Adipocyte (in vitro differentiated cells): Measurements from ENCODE around the gene URI1.
"Not testable (repeated sequence)": the region's sequence is repeated elsewhere in the genome, so short reads cannot be mapped to it uniquely, and the experiment has no call there.

Experiments
- DNase-seq: peaks from one replicate; pipeline ENCODE4 v3.0.0-alpha.2; 2015; ENCODE audit warnings: low read depth
- H3K27me3 ChIP-seq: replicated peaks from 2 replicates; pipeline ENCODE4 v1.7.0; 2013; ENCODE audit warnings: mild to moderate bottlenecking, low read length, moderate library complexity; ENCODE audit not compliant: control insufficient read depth, insufficient read depth
- H3K36me3 ChIP-seq: 2 replicates; pipeline ENCODE4 v1.7.0; 2013; ENCODE audit warnings: low read length, mild to moderate bottlenecking, moderate library complexity; ENCODE audit not compliant: control insufficient read depth, insufficient read depth, severe bottlenecking
- H3K4me1 ChIP-seq: 2 replicates; pipeline ENCODE4 v1.7.0; 2013; ENCODE audit warnings: mild to moderate bottlenecking, low read length, moderate library complexity; ENCODE audit not compliant: control insufficient read depth, insufficient read depth
- H3K4me3 ChIP-seq: 2 replicates; pipeline ENCODE4 v1.7.0; 2013; ENCODE audit warnings: mild to moderate bottlenecking, low read length, moderate library complexity
- H3K9ac ChIP-seq: 2 replicates; pipeline ENCODE4 v1.7.0; 2013; ENCODE audit warnings: mild to moderate bottlenecking, low read length, moderate library complexity
- H3K9me3 ChIP-seq: 2 replicates; pipeline ENCODE4 v1.7.0; 2013; ENCODE audit warnings: mild to moderate bottlenecking, low read length, moderate library complexity; ENCODE audit not compliant: control insufficient read depth

Gene URI1

DNA sequence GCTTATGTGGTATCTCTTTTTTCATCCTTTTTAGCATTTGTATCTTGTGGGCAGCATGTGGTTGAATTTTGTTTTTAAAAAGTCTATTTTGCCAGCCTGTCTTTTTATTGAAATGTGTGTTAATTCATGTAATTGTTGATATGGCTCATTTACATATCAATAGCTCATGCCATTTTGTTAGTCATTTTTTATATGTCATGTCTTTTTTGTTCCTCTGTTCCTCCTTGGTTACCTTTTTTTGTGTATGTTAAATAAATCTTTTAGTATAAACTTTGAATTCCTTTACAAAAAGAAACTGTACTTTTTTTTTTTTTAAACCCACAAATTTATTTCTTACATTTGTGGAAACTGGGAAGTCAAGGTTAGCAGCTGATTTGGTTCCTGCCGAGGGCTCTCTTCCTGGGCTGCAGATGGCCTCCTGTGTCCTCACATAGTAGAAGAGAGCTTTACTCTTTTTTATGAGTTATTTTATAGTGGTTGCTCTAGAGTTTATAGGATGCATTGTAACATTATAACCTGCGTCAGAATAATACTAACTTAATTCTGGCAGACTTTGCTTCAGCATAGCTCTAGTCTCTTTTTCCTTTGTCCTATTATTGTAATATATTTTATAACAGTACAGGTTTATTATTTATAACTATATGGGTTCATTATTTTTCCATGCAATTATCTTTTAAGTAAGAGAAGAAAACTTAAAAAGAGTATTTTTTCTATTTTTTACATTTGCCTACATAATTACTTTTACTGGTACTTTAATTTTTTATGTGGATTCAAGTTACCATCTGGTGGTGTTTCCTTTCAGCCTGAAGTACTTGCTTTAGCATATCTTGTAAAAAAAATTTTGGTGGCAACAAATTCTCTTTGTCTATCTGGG, 86.3 kb downstream of the URI1 start:
- DNase-seq, result no peak
- no peak overlapping the region for H3K4me3 ChIP-seq
- no peaks in the 10 kb centered on the region for H3K27me3 ChIP-seq
- no peak overlapping the region for H3K9ac ChIP-seq
- H3K9me3 ChIP-seq, result no peaks in the 10 kb centered on the region
- H3K36me3 ChIP-seq, result peaks cover 10% of the 10 kb centered on the region
- H3K4me1 ChIP-seq, result no peaks in the 10 kb centered on the region

DNA sequence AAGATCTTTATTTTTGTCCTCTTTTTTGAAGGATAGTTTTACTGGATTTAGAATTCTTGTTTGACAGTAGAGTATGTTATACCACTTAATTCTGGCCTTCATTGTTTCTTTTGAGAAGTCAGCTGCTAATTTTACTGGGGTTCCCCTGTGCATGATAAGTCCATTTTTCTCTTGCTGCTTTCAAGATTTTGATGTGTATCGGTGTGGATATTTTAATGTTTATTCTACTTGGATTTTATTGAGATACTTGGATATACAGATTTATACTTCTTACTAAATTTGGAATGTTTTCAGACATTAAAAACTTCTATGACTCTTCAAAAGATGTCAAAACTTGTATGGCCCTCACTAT, 86.9 kb downstream of the URI1 start:
- Histone ChIP-seq H3K9ac (no peak overlapping the region), H3K27me3 (no peaks in the 10 kb centered on the region), H3K4me3 (no peak overlapping the region), H3K36me3 (peaks cover 10% of the 10 kb centered on the region), H3K4me1 (no peaks in the 10 kb centered on the region), H3K9me3 (no peaks in the 10 kb centered on the region)
- DNase-seq, result no peak

DNA sequence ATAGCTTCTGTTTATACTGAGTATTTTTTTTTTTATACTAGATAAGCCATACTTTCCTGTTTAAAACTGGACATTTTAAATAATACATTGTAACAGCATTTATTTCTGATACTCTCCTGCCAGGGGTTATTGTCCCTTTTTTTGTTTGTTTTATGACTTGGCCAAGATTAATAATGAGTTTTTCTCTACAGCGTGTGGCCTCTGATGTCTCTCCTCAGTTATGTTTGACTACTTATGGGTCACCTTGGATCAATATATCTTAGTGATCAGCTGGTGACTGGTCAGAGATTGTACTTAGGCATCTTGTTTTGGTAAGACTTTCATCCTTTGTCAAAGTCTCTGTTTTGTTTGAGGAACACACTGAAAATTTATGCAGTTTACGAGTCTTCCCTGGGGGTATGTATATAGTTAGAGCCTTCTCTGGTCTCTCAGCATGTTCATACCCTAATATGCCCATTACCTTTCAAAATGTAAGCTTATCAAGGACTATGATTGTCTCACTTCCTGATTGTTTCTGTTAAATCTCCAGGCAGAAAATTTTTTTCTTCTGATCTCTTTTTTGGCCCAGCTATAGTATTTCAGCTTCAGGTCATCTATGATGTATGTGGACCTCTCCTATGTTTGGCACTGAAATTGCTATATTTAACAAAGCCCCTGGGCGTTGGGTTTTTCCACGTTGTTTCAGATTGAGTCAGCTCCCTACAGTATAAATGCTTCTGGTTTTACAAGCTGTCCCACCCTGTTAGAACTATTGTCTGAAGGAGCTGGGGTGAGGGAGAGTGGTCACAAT, 87.9 kb downstream of the URI1 start:
- Histone ChIP-seq H3K4me3 (no peak overlapping the region), H3K4me1 (no peaks in the 10 kb centered on the region), H3K9me3 (no peaks in the 10 kb centered on the region), H3K27me3 (no peaks in the 10 kb centered on the region), H3K36me3 (peaks cover 13% of the 10 kb centered on the region), H3K9ac (no peak overlapping the region)
- peak; percentile 76 for DNase-seq

DNA sequence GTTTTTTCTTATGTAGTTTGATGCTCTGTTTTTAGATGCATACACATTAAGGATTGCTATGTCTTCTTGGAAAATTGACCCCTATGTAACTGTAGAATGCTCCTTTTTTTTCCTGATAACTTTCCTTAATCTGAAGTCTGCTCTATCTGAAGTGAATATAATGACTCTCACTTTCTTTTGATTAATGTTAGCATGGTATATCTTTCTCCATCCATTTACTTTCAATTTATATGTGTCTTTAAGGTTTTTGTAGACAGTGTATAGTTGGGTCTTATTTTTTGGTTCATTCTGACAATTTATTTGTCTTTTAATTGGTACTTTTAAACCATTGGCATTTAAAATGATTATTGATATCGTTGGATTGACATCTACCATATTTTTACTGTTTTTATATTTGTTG, 92.3 kb downstream of the URI1 start:
- Histone ChIP-seq H3K4me1 (no peaks in the 10 kb centered on the region), H3K9ac (no peak overlapping the region), H3K27me3 (no peaks in the 10 kb centered on the region), H3K9me3 (no peaks in the 10 kb centered on the region), H3K4me3 (no peak overlapping the region), H3K36me3 (peaks cover 32% of the 10 kb centered on the region)
- no peak for DNase-seq

DNA sequence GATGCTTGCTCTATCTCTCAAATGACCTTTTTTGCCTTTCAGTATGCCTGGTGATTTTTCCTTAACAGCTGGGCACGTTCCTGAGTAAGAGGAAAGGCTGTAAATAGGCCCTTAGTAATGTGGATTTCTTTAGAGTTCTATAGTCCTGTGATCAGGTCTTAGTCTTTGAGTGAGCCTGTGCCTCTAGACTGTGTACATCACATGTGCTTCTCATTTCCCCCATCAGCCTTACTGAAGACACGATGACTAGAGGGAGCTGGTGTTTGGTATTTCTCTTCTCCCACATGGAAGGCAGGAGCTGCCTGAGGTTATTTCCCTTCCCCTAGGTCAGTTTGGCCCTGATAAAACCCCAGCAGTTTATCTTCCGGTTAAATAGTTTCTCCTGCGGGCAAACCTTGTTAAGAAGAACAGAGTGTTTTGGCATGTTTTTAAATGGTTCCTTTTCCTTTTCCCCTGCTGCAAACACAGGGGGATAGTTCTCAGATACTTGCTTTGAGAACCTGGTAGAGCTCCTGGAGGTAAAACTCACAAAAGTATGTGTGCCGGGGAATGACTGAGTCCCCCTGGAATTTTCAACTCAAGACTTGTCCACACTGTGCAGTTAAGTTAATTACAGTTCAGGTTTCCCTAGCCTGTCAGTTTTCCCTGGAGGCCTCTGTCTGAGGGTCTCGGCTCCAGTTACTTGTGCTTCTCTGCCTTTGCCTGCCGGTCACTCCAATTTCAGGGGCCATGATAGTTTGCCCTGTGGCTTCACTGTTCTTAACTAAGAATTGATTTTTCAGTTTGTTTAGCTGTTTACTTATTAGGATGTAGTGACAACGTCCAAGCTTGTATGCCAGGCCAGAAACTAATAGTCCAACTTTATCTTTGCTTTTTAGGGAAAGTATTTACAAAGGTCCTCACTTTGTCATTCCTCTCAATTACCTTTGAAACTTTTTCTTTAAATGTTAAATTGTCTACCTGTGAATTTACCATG, 94.4 kb downstream of the URI1 start:
- DNase-seq, result peak; percentile 45
- peaks cover 22% of the 10 kb centered on the region for H3K36me3 ChIP-seq
- no peak overlapping the region for H3K4me3 ChIP-seq

DNA sequence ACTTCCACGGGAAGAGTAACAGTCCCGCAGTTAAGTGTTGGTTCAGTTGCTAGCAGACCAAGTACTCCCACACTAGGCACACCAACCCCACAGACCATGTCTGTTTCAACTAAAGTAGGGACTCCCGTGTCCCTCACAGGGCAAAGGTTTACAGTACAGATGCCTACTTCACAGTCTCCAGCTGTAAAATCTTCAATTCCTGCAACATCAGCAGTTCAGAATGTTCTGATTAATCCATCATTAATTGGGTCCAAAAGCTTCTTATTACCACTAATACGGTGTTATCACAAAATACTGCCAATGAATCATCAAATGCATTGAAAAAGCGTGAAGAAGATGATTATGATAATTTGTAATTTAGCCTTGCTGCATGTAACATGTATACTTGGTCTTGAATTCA, 95.8 kb downstream of the URI1 start:
- Histone ChIP-seq H3K4me1 (no peaks in the 10 kb centered on the region), H3K9me3 (no peaks in the 10 kb centered on the region), H3K36me3 (peaks cover 22% of the 10 kb centered on the region), H3K4me3 (no peak overlapping the region), H3K9ac (no peak overlapping the region), H3K27me3 (no peaks in the 10 kb centered on the region)
- DNase-seq, result no peak

More for the DNA sequence above, 94.4 kb downstream of the URI1 start:
- Histone ChIP-seq H3K4me1 (no peaks in the 10 kb centered on the region), H3K9ac (no peak overlapping the region), H3K9me3 (no peaks in the 10 kb centered on the region), H3K27me3 (no peaks in the 10 kb centered on the region)

DNA sequence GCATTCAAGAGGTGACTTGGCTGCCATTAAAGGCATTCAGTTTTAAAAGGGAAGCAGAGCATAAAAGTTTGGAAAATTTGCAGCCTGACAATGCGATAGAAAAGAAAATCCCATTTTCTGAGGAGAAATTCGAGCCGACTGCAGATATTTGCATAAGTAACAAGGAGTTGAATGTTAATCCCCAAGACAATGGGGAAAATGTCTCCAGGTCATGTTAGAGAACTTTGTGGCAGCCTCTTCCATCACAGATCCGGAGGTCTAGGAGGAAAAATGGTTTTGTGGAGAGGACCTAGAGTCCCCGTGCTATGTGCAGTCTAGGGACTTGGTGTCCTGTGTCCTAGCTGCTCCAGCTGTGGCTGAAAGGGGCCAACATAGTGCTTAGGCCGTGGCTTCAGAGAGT, 99.9 kb downstream of the URI1 start:
- H3K9ac ChIP-seq, H3K4me3 ChIP-seq, DNase-seq, H3K27me3 ChIP-seq, H3K4me1 ChIP-seq, H3K9me3 ChIP-seq: not testable (repeated sequence)
- H3K36me3 ChIP-seq, result peaks cover 13% of the 10 kb centered on the region

DNA sequence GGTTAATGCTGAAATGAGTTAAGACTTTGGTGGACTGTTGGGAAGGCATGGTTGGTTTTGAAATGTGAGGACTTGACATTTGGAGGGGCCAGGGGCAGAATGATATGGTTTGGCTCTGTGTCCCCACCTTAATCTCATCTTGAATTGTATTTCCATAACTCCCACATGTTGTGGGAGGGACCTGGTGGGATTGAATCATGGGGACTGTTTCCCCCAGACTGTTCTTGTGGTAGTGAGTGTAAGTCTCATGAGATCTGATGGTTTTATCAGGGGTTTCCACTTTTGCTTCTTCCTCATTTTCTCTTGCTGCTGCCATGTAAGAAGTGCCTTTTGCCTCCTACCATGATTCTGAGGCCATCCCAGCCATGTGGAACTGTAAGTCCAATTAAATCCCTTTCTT, 101.0 kb downstream of the URI1 start:
- H3K4me3 ChIP-seq, H3K9ac ChIP-seq, H3K27me3 ChIP-seq, H3K36me3 ChIP-seq, DNase-seq, H3K4me1 ChIP-seq, H3K9me3 ChIP-seq: not testable (repeated sequence)

DNA sequence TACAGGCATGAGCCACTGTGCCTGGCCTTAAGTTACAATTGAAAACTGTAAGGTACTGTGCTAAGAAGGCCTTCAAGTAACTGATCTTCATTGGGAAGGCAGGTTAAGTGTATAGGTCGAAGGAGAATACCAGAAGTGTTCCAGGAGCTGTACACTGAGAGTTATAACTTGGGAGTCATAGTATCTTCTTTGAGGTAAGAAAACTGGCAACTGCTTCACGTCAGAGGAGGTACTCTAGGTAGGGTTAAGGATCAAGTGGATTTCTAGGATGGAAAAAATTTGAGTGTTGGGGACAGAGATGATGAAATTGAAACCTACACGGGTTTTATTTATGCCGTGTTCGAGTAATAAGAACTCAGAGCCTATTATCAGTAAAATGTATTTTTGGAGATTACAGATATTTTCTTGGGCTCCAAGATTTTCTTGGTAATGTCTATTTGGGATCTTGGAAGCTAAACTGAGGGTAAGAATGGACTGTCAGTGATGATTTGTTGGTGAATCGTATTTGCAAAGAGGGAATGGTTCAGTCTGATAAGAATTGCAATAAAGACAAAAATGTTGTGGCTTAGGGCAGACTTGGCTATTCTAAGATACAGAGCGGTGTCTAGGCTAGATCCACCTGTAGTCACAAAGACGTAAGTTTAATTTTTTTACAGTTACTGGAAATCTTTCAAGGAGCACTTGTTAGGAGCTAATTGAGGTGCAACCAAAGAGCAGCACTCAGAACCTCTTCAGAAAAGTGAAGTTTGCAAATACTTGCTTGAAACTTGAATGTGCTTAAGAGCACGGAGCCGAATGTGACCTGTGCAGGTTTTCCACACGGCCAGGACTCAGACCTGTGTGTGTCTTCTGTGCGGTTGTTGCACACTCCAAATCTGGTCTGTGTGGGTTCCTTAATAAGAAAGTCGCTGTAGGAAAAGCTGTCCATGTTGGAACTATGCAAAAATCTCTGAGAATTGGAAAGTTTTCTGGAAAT, 102.5 kb downstream of the URI1 start:
- H3K4me1 ChIP-seq, result no peaks in the 10 kb centered on the region
- H3K4me3 ChIP-seq, result no peak overlapping the region
- no peaks in the 10 kb centered on the region for H3K36me3 ChIP-seq
- H3K27me3 ChIP-seq, result no peaks in the 10 kb centered on the region
- no peaks in the 10 kb centered on the region for H3K9me3 ChIP-seq
- DNase-seq, result no peak
- H3K9ac ChIP-seq, result no peak overlapping the region

DNA sequence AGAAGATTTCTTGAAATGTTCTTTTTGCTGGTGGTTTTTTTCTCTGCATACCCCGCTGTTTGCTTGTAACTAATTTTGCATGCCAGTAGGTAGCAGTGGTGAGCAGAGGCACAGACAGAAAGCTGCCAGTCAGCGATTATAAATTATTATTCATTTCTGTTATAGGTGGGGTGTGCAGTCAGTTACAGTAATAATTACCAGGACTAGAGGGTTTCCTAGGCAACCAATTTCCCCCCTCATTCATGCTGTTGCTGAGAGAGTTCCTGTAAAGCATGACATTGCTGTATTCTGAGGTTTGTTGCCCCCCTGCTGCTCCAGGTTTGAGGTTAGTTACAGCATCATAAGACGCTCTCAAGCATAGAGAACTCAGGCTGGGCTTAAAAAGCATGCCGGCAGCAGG, 104.5 kb downstream of the URI1 start:
- no peak for DNase-seq

More for the DNA sequence above, 104.5 kb downstream of the URI1 start:
- no peak overlapping the region for H3K4me3 ChIP-seq
- no peak overlapping the region for H3K9ac ChIP-seq
- no peaks in the 10 kb centered on the region for H3K4me1 ChIP-seq
- H3K27me3 ChIP-seq, result peaks cover under 1% of the 10 kb centered on the region
- H3K9me3 ChIP-seq, result no peaks in the 10 kb centered on the region
- H3K36me3 ChIP-seq, result no peaks in the 10 kb centered on the region
